Keratinocyte (primary cell): ENCODE results near the gene FMN2. TPM values are rescaled to one million over a fixed set of nuclear protein-coding genes. Genes with fewer than 3 reads are reported as not detected.

ENCODE experiments used
- DNase-seq: peaks from one replicate; pipeline ENCODE4 v3.0.0-alpha.2; 2011; ENCODE audit warnings: low read depth, missing footprints, low spot score
- FAIRE-seq: peaks from 2 replicates; lab custom pipeline; 2011; peaks lifted over from hg19 to GRCh38; lab: Jason Lieb, UNC
- H2AFZ ChIP-seq: 2 replicates; pipeline ENCODE4 v1.6.0; 2012; ENCODE audit warnings: low read length, control low read depth, inconsistent platforms; ENCODE audit not compliant: control insufficient read depth
- H3K27ac ChIP-seq: 2 replicates; pipeline ENCODE4 v1.5.1; 2011; ENCODE audit warnings: low read length; ENCODE audit not compliant: control insufficient read depth, insufficient read depth
- H3K27me3 ChIP-seq: 3 replicates; pipeline ENCODE4 v1.6.0; 2011; ENCODE audit warnings: low read length; ENCODE audit not compliant: control insufficient read depth, insufficient read depth; ENCODE audit errors: extremely low read depth
- H3K36me3 ChIP-seq, 2 experiments: 2 replicates in 1 of 2; 3 replicates in 1 of 2; pipeline ENCODE4 v1.5.1; 2011; ENCODE audit warnings: low read length in 2 of 2, mild to moderate bottlenecking in 1 of 2; ENCODE audit not compliant: control insufficient read depth in 2 of 2, insufficient read depth in 2 of 2; ENCODE audit errors: extremely low read depth in 1 of 2
- H3K4me1 ChIP-seq: 3 replicates; pipeline ENCODE4 v1.5.1; 2011; ENCODE audit warnings: low read length; ENCODE audit not compliant: control insufficient read depth, insufficient read depth; ENCODE audit errors: extremely low read depth
- H3K4me2 ChIP-seq: 3 replicates; pipeline ENCODE4 v1.6.0; 2011; ENCODE audit warnings: low read depth, low read length; ENCODE audit not compliant: control insufficient read depth, insufficient read depth; ENCODE audit errors: extremely low read depth
- H3K4me3 ChIP-seq, 3 experiments: fragments of 200-600 bp in 1 of 3; sonication (generic) in 1 of 3; 2 replicates in 2 of 3; 3 replicates in 1 of 3; pipeline ENCODE4 v1.5.1; 2011 to 2016; ENCODE audit warnings: low read length in 3 of 3, mild to moderate bottlenecking in 3 of 3, control low read depth in 2 of 3, inconsistent platforms in 1 of 3, low read depth in 1 of 3, mixed read lengths in 1 of 3, mixed run types in 1 of 3, moderate library complexity in 1 of 3; ENCODE audit not compliant: control insufficient read depth in 2 of 3, insufficient read depth in 2 of 3; ENCODE audit errors: extremely low read depth in 1 of 3
- H3K79me2 ChIP-seq: 2 replicates; pipeline ENCODE4 v1.6.0; 2012; ENCODE audit warnings: low read length; ENCODE audit not compliant: control insufficient read depth, insufficient read depth
- H3K9ac ChIP-seq: 3 replicates; pipeline ENCODE4 v1.6.0; 2011; ENCODE audit warnings: low read length; ENCODE audit not compliant: control insufficient read depth, insufficient read depth; ENCODE audit errors: extremely low read depth
- H3K9me1 ChIP-seq: 3 replicates; pipeline ENCODE4 v1.6.0; 2011; ENCODE audit warnings: low read length; ENCODE audit not compliant: control insufficient read depth, insufficient read depth; ENCODE audit errors: extremely low read depth
- H3K9me3 ChIP-seq: 2 replicates; pipeline ENCODE4 v1.5.1; 2012; ENCODE audit warnings: low read depth, low read length; ENCODE audit not compliant: control insufficient read depth
- H4K20me1 ChIP-seq: 3 replicates; pipeline ENCODE4 v1.6.0; 2011; ENCODE audit warnings: low read length; ENCODE audit not compliant: control insufficient read depth, insufficient read depth; ENCODE audit errors: extremely low read depth
- CTCF ChIP-seq, 3 experiments: IDR thresholded peaks in 1 of 3; conservative IDR thresholded peaks in 1 of 3; optimal IDR thresholded peaks in 1 of 3; 2 replicates in 2 of 3; 3 replicates in 1 of 3; pipeline versions ENCODE3 to v1.5.1; 2011; ENCODE audit warnings: low read length in 3 of 3, mild to moderate bottlenecking in 3 of 3, moderate library complexity in 2 of 3, control low read depth in 1 of 3, inconsistent platforms in 1 of 3; ENCODE audit not compliant: insufficient read depth in 2 of 3; ENCODE audit errors: extremely low read depth in 1 of 3
- EZH2 ChIP-seq: IDR thresholded peaks from one replicate; pipeline ENCODE4 v1.6.1; 2012; ENCODE audit warnings: inconsistent platforms, mild to moderate bottlenecking, low read length, moderate library complexity
- dilution Hi-C: fragments of 300-500 bp; cut with MboI; formaldehyde crosslinking; loops from one replicate; pipeline ENCODE4 v1.7.0; 2020; ENCODE audit warnings: low sequenced_read_pairs; ENCODE audit not compliant: extremely low pct_ligation_motif_present
- polyA plus RNA-seq, 5 experiments: library from polyadenylated mRNA; depleted of rRNA in 3 of 5; stranded (reverse) in 3 of 5; stranded (forward) in 1 of 5; unstranded in 1 of 5; fragments of >200 nt; gene quantifications; 1 replicate in 1 of 5; 2 replicates in 3 of 5; 3 replicates in 1 of 5; pipeline versions ENCODE4 v1.2.1 to v1.2.3, GENCODE V29; 2011 to 2012; ENCODE audit warnings: missing spikeins in 2 of 5, low read depth in 1 of 5, low replicate concordance in 1 of 5

FMN2 gene
- polyA plus RNA-seq, 1 donor (not counting 4 experiments of a cell fraction or from before 2014, with no cell fraction given) = not detected

- Histone ChIP-seq H3K27ac (no peak overlapping the region), H3K4me1 (no peaks in the 10 kb centered on the region), H3K27me3 (no peaks in the 10 kb centered on the region), H2AFZ (no peak overlapping the region), H4K20me1 (no peaks in the 10 kb centered on the region), H3K79me2 (no peaks in the 10 kb centered on the region), H3K36me3 (no peaks in the 10 kb centered on the region), H3K4me2 (no peak overlapping the region), H3K9me3 (peaks cover 6% of the 10 kb centered on the region), H3K9me1 (no peaks in the 10 kb centered on the region), H3K9ac (no peak overlapping the region), H3K4me3 (no peak overlapping the region)
- DNase-seq (no peak), FAIRE-seq (no peak)
- TF ChIP-seq EZH2 = no peak
- no peak for TF ChIP-seq CTCF (optimal IDR thresholded peaks at IDR 0.05 in 1 of 3, IDR thresholded peaks at IDR 0.05 in 1 of 3, conservative IDR thresholded peaks at IDR 0.05 in 1 of 3; ENCODE audit: extremely low read depth in 1 of 3, insufficient read depth in 2 of 3, low read length in 3 of 3)
- dilution Hi-C loops = no loop called here
Observed at GRCh38 chr1:240117930-240118329, 26.2 kb downstream of the FMN2 start.

- no peak for DNase-seq
- H3K4me2 ChIP-seq = no peak overlapping the region
- no peaks in the 10 kb centered on the region for H3K27me3 ChIP-seq
- TF ChIP-seq CTCF (optimal IDR thresholded peaks at IDR 0.05 in 1 of 3, IDR thresholded peaks at IDR 0.05 in 1 of 3, conservative IDR thresholded peaks at IDR 0.05 in 1 of 3; ENCODE audit: extremely low read depth in 1 of 3, insufficient read depth in 2 of 3, low read length in 3 of 3) (no peak), EZH2 (no peak)
- no peak overlapping the region for H3K4me3 ChIP-seq
- peaks cover 6% of the 10 kb centered on the region for H3K9me3 ChIP-seq
- no peaks in the 10 kb centered on the region for H3K9me1 ChIP-seq
- no peaks in the 10 kb centered on the region for H4K20me1 ChIP-seq
- no peak overlapping the region for H3K27ac ChIP-seq
- dilution Hi-C loops = no loop called here
- no peaks in the 10 kb centered on the region for H3K79me2 ChIP-seq
- no peaks in the 10 kb centered on the region for H3K4me1 ChIP-seq
- no peak overlapping the region for H3K9ac ChIP-seq
- no peak overlapping the region for H2AFZ ChIP-seq
- H3K36me3 ChIP-seq = no peaks in the 10 kb centered on the region
- no peak for FAIRE-seq
Observed at GRCh38 chr1:240122639-240123613, 31.2 kb downstream of the FMN2 start.
